Putamen (tissue), 1 donor: ENCODE data around the gene RAD21L1.

Experiments
- DNase-seq: peaks from one replicate; pipeline ENCODE4 v3.0.0-alpha.2; 2016; ENCODE audit warnings: low spot score

The RAD21L1 gene

GRCh38 chr20:1273366-1273765, 47.5 kb downstream of the RAD21L1 start:
- no peak for DNase-seq

DNA sequence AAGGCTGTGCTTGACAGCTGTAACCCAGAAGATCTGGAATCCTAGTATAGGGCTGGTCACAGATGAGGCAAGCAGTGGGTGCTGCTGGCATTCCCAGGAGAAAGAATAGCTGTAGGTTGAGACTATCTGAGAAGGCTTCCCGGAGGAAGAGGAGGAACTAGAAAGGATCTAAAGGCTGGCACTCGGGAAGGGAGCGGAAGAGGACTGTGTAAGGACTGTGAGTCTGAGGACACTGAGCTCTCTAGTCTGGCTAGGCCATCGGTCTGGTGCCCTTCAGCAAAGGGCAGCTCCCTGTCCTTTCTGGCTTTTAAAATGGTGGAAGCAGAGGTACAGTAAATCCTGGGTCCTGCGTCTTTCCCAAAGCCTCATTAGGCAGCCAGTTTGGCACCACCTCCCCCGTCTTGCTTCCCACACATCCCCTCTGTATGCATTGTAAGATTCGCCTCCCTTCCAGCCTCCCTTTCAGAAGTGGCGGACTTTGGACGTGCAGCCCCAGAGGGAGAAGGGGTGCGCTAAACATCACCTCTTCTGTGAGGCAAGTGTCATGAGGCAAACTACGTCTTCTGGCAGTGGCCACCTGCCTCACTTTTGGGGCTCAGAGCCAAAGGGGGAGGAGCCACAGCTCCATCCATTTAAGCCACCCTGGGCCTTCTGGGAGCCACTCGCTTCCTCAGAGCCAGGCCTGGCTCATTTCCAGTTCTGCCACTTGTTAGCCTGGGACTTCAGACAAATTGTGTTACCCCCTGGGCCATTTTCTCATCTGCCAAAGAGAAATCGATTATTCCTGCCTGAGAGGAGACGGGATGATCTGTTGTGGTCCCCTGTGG, 48.9 kb downstream of the RAD21L1 start:
- DNase-seq = no peak

DNA sequence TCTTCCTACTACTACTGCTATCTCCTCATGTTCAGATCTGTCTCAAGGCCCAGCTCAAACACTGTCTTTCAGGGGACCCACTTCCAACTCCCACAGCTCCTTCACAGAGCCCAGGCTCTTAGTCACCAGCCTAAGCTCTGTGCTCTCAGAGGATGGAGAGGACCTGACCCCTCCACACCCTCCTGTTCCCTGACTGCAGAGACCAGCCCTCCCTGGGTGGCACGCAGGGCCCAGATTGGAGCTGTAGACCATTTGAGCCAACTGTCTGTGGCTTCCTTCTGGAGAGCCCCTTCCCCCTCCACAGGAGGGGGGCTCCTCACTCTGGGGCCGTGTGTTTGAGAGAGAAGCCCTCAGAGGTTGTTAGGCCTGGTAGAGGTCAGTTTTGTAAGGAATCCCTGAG, 50.1 kb downstream of the RAD21L1 start:
- DNase-seq = no peak

- no peak for DNase-seq
Measured at GRCh38 chr20:1277529-1278322, 51.9 kb downstream of the RAD21L1 start.

GRCh38 chr20:1278993-1279392, 53.1 kb downstream of the RAD21L1 start:
- no peak for DNase-seq

DNA sequence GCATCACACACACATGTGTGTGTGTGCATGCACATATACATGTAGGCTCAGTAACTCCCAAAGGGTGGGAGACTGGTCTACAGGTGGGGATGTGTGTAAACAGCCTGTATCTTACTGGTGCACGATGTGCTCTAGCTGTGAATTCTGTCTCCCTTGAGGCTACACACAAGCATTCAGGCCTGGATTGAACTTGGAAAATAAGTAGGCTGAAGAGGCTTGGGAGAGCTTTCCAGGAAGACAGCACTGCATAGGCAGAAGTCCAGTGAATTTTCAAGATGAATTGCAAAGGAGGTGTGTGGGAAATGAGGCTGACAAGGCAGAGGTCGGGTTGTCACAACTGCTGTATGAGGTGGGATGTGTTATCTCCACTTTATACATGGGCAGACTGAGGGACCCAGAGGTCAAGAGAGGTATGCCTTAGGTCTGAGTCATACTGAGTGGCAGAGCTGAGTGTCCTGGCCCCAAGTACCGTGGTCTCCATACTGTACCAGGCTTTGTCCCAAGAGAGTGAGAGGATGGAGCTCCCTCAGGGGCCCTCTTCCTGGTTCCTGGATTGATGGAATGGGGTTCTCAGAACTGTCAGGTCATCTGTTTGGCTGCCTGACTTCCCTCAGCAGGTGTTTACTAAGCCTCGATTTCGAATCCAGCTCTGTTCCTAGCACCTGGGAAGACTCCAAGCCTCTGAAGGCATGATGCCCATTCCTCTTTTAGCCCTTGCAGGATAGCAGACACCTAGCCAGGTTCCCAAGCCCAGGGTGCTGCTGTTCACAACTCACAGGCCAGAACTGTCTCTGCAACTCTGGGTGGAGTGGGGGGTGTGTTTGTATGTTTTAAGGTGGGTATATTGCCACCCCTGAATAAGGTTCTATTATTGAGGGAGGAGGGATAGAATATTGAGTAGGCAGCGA, 54.6 kb downstream of the RAD21L1 start:
- no peak for DNase-seq

- no peak for DNase-seq
Measured at GRCh38 chr20:1281279-1282057, 55.6 kb downstream of the RAD21L1 start.

- DNase-seq = no peak
Measured at GRCh38 chr20:1282966-1283365, 57.1 kb downstream of the RAD21L1 start.

DNA sequence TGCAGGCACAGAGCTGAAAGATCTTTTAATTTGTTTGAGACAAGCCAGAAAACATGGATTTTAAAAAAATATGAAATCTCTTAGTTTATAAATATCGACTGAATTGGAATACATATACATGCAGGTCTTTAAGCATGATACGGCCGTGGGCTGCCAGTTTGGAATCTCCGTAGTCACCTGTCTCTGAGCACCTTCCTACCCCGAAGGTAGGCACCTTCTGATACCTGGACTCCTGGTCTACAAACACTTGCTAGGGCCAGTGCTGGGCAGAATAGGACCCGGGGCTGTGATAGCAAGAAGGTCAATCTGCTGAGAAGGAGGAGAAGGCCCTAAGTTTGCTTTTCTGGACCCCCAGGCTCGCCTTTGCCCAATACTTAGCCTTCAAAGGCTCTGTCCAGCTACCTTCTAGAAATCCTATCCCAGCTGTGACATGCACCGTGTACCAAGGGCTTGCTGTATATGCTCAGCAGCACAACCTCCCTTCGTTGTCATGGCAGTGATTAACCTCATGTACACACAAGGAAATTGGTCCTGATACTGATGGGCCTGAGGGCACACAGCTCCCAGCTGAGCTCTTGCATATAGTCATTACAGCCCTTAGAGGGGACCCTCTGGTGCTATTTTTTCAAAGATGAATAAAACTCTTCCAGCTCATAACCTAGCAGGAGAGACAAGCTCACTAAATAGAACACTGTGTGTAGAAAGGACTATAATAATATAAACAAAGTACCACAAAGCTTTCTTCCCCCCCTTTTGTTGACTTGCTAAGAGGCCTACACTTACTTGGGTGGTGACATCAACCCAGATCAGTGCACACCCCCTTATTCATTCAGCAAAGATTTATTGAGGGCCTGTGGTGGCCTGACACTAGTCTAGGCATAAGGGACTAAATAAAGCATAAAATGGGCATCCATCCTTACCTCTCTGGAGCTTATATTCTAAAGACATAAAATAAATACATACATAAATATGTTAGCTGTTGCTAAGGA, 58.0 kb downstream of the RAD21L1 start:
- no peak for DNase-seq

DNA sequence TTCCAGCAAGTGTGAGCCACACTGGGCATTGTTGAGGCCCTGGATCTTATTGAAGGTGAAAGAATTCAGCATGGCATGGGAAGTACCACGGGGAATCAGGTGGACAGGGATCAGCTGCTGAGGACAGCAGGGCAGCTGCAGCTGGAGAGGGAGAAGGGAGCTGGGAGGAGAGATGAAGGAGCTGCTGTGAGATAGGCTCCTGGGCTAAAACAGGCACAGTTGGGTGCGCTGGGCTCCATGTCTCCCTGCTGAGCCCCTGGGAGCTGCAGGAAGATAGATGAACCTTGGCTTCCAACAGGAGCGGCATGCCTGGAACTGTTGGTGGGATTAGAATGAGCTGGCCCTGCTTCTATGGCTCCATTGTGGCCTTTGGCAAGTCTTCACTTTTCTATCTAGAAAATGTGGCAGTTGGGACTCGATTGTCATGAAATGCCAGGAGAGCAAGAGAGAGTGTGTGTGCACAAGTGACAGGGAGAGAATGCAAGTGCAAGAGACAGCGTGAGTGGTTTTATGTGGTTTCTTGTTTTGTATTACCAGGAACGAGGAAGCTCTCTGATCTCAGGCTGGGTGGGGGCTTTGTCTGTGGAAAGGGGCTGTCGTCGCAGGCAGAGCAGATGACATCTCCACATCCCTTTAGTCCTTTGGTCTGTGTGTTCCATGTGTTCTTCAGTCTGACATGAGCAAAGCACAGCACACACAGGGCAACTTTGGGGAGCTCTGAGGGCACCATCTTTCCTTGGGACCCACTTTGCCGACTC, 60.6 kb downstream of the RAD21L1 start:
- DNase-seq = no peak

- DNase-seq = no peak
Measured at GRCh38 chr20:1287306-1287705, 61.5 kb downstream of the RAD21L1 start.

- no peak for DNase-seq
Measured at GRCh38 chr20:1287787-1288569, 62.1 kb downstream of the RAD21L1 start.

DNA sequence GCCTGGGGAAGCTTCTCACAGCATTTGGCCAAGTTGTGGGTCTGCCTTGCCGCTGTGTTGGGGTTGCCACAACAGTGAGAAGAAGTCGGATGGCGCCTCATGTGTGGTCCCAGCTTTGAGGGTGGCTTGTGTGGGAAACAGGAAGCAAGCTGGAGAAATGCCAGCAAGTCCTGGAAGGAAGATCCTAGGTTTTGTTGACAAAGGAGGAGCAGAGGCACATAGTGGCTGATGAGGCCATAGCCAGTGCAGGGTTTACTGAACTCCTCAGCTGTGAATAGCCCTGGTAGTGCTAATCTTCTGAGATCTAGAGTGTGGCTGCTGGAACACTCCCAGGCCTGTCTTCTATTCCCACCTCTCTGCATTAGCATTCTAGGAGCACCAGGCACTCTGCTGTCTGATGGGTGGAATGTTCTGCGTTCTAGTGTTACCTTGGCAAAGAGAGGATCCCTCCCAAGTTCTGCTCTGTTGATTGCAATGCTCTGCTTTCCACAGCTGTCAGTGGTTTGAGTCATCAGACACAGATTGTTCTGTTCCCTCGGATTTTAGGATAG, 65.4 kb downstream of the RAD21L1 start:
- peak; percentile 76 for DNase-seq

DNA sequence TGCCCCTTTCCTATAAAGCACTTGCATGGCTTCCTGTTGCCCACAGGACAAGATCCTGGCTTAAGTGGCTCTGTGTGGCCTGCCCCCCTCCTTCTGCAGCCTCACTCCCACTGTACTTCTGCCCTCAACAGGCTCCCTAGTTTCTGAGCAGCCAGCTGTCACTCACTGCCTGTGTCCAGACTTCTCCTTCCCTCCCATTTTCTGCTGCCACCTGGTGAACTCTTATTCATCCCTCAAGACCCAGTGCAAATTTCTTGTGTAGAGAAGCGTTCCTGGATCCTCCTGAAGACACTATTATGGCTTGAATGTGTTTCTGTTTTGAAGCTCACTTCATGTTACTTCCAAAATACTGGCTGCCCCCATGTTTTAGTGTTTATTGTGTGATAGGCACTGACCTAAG, 66.8 kb downstream of the RAD21L1 start:
- DNase-seq = no peak

GRCh38 chr20:1293641-1294379, 68.0 kb downstream of the RAD21L1 start:
- DNase-seq = no peak

DNA sequence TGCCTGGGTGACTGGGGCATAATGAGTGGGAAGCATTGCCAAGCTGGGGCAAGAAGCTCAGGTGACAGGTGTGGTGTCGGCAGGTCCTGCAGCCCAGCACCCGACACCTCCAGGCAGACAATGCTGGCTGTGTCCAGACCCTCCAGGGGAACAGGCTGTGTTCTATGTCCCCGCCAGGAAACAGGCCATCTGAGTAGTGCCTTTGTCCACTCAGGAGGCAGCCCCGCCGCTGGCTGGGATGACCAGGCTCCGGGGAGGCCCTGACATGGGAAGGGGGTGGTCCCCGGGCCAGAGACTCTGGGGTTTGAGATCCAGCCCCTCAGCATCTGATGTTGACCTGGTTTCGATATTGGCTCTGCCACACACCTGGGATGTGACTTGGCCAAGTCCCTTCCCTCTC, 68.7 kb downstream of the RAD21L1 start:
- no peak for DNase-seq

GRCh38 chr20:1295276-1295930, 69.6 kb downstream of the RAD21L1 start:
- DNase-seq = no peak
